Mesendoderm (in vitro differentiated cells): ENCODE measurements around the gene EPB42.
"Not testable (repeated sequence)": the region's sequence is repeated elsewhere in the genome, so short reads cannot be mapped to it uniquely, and the experiment has no call there.

Source experiments
- DNase-seq: peaks from one replicate; pipeline ENCODE4 v3.0.0; 2013
- H2AK5ac ChIP-seq: 2 replicates; pipeline ENCODE4 v1.6.1; 2013; ENCODE audit warnings: low read length, inconsistent platforms
- H2BK120ac ChIP-seq: 2 replicates; pipeline ENCODE4 v1.6.1; 2013; ENCODE audit warnings: low read depth, mild to moderate bottlenecking, low read length, moderate library complexity, mixed read lengths
- H2BK15ac ChIP-seq: replicated peaks from 2 replicates; pipeline ENCODE4 v1.6.1; 2013; ENCODE audit warnings: low read depth, mild to moderate bottlenecking, moderate library complexity
- H2BK5ac ChIP-seq: 2 replicates; pipeline ENCODE4 v1.6.1; 2013; ENCODE audit warnings: low read length, inconsistent platforms
- H3K18ac ChIP-seq: 2 replicates; pipeline ENCODE4 v1.6.1; 2013; ENCODE audit warnings: mild to moderate bottlenecking, low read length, mixed read lengths
- H3K23ac ChIP-seq: one replicate; pipeline ENCODE4 v1.6.1; 2013; ENCODE audit warnings: low read length
- H3K27ac ChIP-seq: 2 replicates; pipeline ENCODE4 v1.5.1; 2013; ENCODE audit warnings: low read depth, mild to moderate bottlenecking, inconsistent platforms, low read length, moderate library complexity
- H3K27me3 ChIP-seq: 2 replicates; pipeline ENCODE4 v1.6.1; 2013; ENCODE audit warnings: low read length, control low read depth, mild to moderate bottlenecking, inconsistent platforms; ENCODE audit not compliant: insufficient read depth, poor library complexity
- H3K36me3 ChIP-seq: 2 replicates; pipeline ENCODE4 v1.6.1; 2013; ENCODE audit warnings: low read length, inconsistent platforms; ENCODE audit not compliant: control insufficient read depth, insufficient read depth
- H3K4ac ChIP-seq: one replicate; pipeline ENCODE4 v1.6.1; 2013; ENCODE audit warnings: low read depth, mild to moderate bottlenecking, low read length, moderate library complexity
- H3K4me1 ChIP-seq: 2 replicates; pipeline ENCODE4 v1.6.1; 2013; ENCODE audit warnings: low read depth, low read length, inconsistent platforms; ENCODE audit not compliant: control insufficient read depth
- H3K4me2 ChIP-seq: 2 replicates; pipeline ENCODE4 v1.6.1; 2013; ENCODE audit warnings: low read length
- H3K4me3 ChIP-seq: 2 replicates; pipeline ENCODE4 v1.5.1; 2013; ENCODE audit warnings: mild to moderate bottlenecking, low read length
- H3K56ac ChIP-seq: one replicate; pipeline ENCODE4 v1.6.1; 2013; ENCODE audit warnings: low read length
- H3K79me1 ChIP-seq: 2 replicates; pipeline ENCODE4 v1.6.1; 2013; ENCODE audit warnings: low read length, inconsistent platforms
- H3K79me2 ChIP-seq: 2 replicates; pipeline ENCODE4 v1.6.1; 2013; ENCODE audit warnings: mild to moderate bottlenecking, low read length; ENCODE audit not compliant: control insufficient read depth, insufficient read depth
- H3K9ac ChIP-seq: 2 replicates; pipeline ENCODE4 v1.6.1; 2013; ENCODE audit warnings: low read length, inconsistent platforms
- H4K5ac ChIP-seq: one replicate; pipeline ENCODE4 v1.6.1; 2013; ENCODE audit warnings: low read length
- H4K8ac ChIP-seq: one replicate; pipeline ENCODE4 v1.6.1; 2013; ENCODE audit warnings: low read depth, mild to moderate bottlenecking, control low read depth, low read length, moderate library complexity
- WGBS: extraction: QIAGEN DNeasy Blood & Tissue Kit; methylation state at CpG from one replicate; pipeline ENCODE4 v1.1.7; 2013; ENCODE audit warnings: low lambda C conversion rate, missing lambda C conversion rate; ENCODE audit not compliant: insufficient coverage; ENCODE audit errors: extremely low coverage; 5-methylcytosine and 5-hydroxymethylcytosine counted together

Gene EPB42

GRCh38 chr15:43177147-43177546 lies 43.7 kb downstream of the EPB42 start:
- not testable (repeated sequence) for H3K56ac ChIP-seq, H3K36me3 ChIP-seq, DNase-seq, H4K8ac ChIP-seq, H3K27ac ChIP-seq, H3K79me2 ChIP-seq, H2BK120ac ChIP-seq, H2BK5ac ChIP-seq, H3K27me3 ChIP-seq, H3K4me3 ChIP-seq, H3K79me1 ChIP-seq, H2AK5ac ChIP-seq, H3K4me2 ChIP-seq, H3K18ac ChIP-seq, H2BK15ac ChIP-seq, H4K5ac ChIP-seq, H3K4me1 ChIP-seq, H3K23ac ChIP-seq, H3K4ac ChIP-seq, H3K9ac ChIP-seq
- no CpG with 5 or more reads among the region's 2 CpGs for WGBS

- H2BK15ac ChIP-seq: not testable (repeated sequence)
- no CpG with 5 or more reads among the region's 25 CpGs for WGBS
Observed at GRCh38 chr15:43175656-43176309, 45.0 kb downstream of the EPB42 start.

GRCh38 chr15:43169888-43170287 lies 50.9 kb downstream of the EPB42 start:
- H3K4me3 ChIP-seq: no peak overlapping the region
- no peak overlapping the region for H4K5ac ChIP-seq

More at GRCh38 chr15:43175656-43176309, 45.0 kb downstream of the EPB42 start:
- not testable (repeated sequence) for H3K4me2 ChIP-seq, H4K5ac ChIP-seq, H2BK5ac ChIP-seq, H3K4ac ChIP-seq, H3K56ac ChIP-seq, H3K9ac ChIP-seq, H3K4me1 ChIP-seq, H2AK5ac ChIP-seq, H4K8ac ChIP-seq, H2BK120ac ChIP-seq, H3K27me3 ChIP-seq, H3K27ac ChIP-seq, H3K4me3 ChIP-seq, H3K23ac ChIP-seq, H3K36me3 ChIP-seq, H3K79me2 ChIP-seq, DNase-seq, H3K79me1 ChIP-seq, H3K18ac ChIP-seq

GRCh38 chr15:43168192-43169107 lies 52.4 kb downstream of the EPB42 start:
- H3K27me3 ChIP-seq: no peaks in the 10 kb centered on the region
- no peak overlapping the region for H2BK15ac ChIP-seq

More at GRCh38 chr15:43169888-43170287, 50.9 kb downstream of the EPB42 start:
- Histone ChIP-seq H2BK15ac (no peak overlapping the region), H3K23ac (no peak overlapping the region), H3K27ac (no peak overlapping the region), H2BK120ac (no peak overlapping the region), H3K9ac (no peak overlapping the region), H3K36me3 (no peaks in the 10 kb centered on the region), H3K18ac (no peak overlapping the region), H3K79me2 (no peaks in the 10 kb centered on the region), H3K79me1 (no peaks in the 10 kb centered on the region), H2BK5ac (no peak overlapping the region), H4K8ac (no peak overlapping the region), H3K4ac (no peak overlapping the region), H3K4me2 (no peak overlapping the region), H3K27me3 (no peaks in the 10 kb centered on the region), H2AK5ac (no peak overlapping the region), H3K4me1 (no peaks in the 10 kb centered on the region), H3K56ac (no peak overlapping the region)
- DNase-seq: peak; percentile 14
- WGBS: no CpG with 5 or more reads among the region's 4 CpGs

GRCh38 chr15:43167261-43167660 lies 53.6 kb downstream of the EPB42 start:
- not testable (repeated sequence) for H3K23ac ChIP-seq, H3K36me3 ChIP-seq, H3K79me1 ChIP-seq, H3K4me2 ChIP-seq, H2BK15ac ChIP-seq, DNase-seq, H4K8ac ChIP-seq, H3K56ac ChIP-seq, H3K4me3 ChIP-seq, H3K4ac ChIP-seq, H3K4me1 ChIP-seq, H3K27ac ChIP-seq, H2BK120ac ChIP-seq, H2AK5ac ChIP-seq, H3K9ac ChIP-seq, H3K18ac ChIP-seq, H2BK5ac ChIP-seq, H3K27me3 ChIP-seq, H3K79me2 ChIP-seq, H4K5ac ChIP-seq
- WGBS: no CpG with 5 or more reads among the region's 28 CpGs

More at GRCh38 chr15:43168192-43169107, 52.4 kb downstream of the EPB42 start:
- no peaks in the 10 kb centered on the region for H3K36me3 ChIP-seq
- no CpG with 5 or more reads among the region's 2 CpGs for WGBS
- no peak overlapping the region for H3K4me2 ChIP-seq
- H4K5ac ChIP-seq: no peak overlapping the region
- H3K79me1 ChIP-seq: no peaks in the 10 kb centered on the region
- H3K23ac ChIP-seq: no peak overlapping the region
- DNase-seq: no peak
- no peak overlapping the region for H3K9ac ChIP-seq
- H3K27ac ChIP-seq: no peak overlapping the region
- H3K79me2 ChIP-seq: no peaks in the 10 kb centered on the region
- H3K18ac ChIP-seq: no peak overlapping the region
- no peak overlapping the region for H2BK120ac ChIP-seq
- no peak overlapping the region for H2BK5ac ChIP-seq
- H3K4me3 ChIP-seq: no peak overlapping the region
- no peak overlapping the region for H4K8ac ChIP-seq
- no peak overlapping the region for H3K4ac ChIP-seq
- no peak overlapping the region for H2AK5ac ChIP-seq
- no peaks in the 10 kb centered on the region for H3K4me1 ChIP-seq
- no peak overlapping the region for H3K56ac ChIP-seq
